ENCODE measurements around the gene AGFG2.

The AGFG2 gene

DNA sequence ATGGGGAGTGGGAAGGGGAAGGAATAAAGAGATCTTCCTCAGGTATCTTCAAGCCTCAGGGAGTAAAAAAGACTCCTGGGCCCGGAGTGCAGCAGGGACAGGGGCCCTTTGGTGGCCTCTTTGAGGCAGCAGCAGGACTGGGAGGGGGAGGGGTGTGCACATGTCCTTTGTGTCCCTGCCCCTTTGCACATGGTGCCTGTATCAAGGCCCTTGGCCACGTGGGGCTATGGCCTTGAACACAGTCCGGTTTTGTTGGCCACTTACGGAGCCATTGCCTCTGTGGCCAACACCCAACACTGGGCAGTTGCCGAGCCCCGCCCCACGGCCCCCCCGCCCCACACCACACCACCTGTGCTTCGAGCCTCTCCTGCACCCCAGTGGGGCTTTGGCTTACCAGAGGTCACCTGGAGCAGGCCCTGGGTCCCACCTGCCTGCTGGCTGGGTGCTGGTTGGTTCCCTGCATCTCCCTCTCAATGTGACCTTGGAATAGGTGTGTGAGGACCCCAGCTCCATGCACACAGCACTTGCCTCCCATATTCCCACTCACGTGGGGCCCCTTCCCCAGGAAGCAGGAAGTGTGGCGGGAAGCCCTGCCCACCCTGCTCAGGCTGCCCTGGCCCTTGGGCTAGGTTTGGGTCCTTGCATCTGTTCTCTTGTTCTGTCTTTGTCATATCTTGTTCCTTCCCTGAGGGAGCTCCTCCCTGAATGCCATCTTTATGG lies 29.3 kb downstream of the AGFG2 start:
- no peaks in the 10 kb centered on the region for H3K9me3 ChIP-seq (ENCODE audit: control insufficient read depth, insufficient read depth, low read length)
- no peak overlapping the region for H3K9ac ChIP-seq (ENCODE audit: low read depth, low read length)
- peaks cover 22% of the 10 kb centered on the region for H3K4me1 ChIP-seq (ENCODE audit: insufficient read depth, low read length)
- H3K36me3 ChIP-seq (ENCODE audit: insufficient read depth, low read length), result no peaks in the 10 kb centered on the region

DNA sequence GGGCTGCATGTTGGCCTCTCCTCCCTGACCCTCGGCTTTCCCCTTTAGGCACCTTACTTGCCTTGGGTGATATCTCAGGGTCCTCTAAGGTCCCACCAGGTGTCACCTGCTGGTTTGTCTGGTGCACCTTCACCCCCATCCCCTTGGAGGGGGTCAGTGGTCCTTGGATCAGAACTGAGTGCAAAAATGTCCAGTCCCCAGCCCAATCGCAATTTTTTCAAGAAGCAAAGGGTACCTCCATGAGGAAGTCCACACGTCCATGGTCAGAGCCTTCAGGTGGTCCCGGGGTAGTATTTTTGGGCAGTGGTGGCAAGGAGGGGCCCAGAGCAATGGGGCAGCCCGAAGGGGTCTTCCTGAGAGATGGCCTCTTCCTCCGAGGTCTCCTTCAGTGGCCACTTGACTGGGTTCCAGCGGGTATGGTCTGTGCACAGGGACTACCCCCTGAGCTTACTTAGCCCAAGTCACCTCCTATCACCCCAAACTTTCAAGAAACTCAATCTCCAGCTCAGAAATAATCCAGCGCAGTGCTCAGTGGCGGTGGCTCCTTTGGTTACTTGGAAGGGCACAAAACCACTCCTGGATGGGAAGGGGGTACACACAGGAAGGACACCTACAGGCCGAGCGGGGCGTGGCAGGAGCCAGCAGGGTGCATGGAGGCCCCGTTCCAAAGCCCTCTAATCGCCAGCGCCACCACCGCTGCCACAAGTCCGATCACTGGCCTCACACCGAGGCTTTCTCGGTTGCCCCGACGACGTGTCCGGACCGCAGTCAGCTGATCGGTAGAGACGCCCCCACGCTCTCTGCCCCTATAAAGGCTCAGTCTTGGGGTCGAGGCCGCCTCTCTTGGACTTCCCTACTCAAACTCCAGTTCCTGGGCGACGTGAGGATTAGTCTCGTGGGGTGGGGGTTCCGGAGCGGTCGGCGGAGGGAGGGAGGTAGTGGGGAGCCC lies 30.2 kb downstream of the AGFG2 start:
- Histone ChIP-seq H3K4me1 (ENCODE audit: insufficient read depth, low read length) (peaks cover 22% of the 10 kb centered on the region), H3K36me3 (ENCODE audit: insufficient read depth, low read length) (no peaks in the 10 kb centered on the region), H3K9me3 (ENCODE audit: control insufficient read depth, insufficient read depth, low read length) (no peaks in the 10 kb centered on the region), H3K9ac (ENCODE audit: low read depth, low read length) (peak overlapping the region; percentile 74)

- H3K4me1 ChIP-seq (ENCODE audit: insufficient read depth, low read length), result peaks cover 22% of the 10 kb centered on the region
- peak overlapping the region; percentile 74; the same call in 1 of the 2 replicates for H3K9ac ChIP-seq (ENCODE audit: low read depth, low read length)
- H3K36me3 ChIP-seq (ENCODE audit: insufficient read depth, low read length), result no peaks in the 10 kb centered on the region
- H3K9me3 ChIP-seq (ENCODE audit: control insufficient read depth, insufficient read depth, low read length), result no peaks in the 10 kb centered on the region
Observed at GRCh38 chr7:100570954-100571828, 32.2 kb downstream of the AGFG2 start.

GRCh38 chr7:100571829-100572116 lies 32.8 kb downstream of the AGFG2 start:
- Histone ChIP-seq H3K9ac (ENCODE audit: low read depth, low read length) (0 out of 2 replicates have a peak overlapping the region, but pooled peaks have one; percentile 74), H3K36me3 (ENCODE audit: insufficient read depth, low read length) (no peaks in the 10 kb centered on the region)

DNA sequence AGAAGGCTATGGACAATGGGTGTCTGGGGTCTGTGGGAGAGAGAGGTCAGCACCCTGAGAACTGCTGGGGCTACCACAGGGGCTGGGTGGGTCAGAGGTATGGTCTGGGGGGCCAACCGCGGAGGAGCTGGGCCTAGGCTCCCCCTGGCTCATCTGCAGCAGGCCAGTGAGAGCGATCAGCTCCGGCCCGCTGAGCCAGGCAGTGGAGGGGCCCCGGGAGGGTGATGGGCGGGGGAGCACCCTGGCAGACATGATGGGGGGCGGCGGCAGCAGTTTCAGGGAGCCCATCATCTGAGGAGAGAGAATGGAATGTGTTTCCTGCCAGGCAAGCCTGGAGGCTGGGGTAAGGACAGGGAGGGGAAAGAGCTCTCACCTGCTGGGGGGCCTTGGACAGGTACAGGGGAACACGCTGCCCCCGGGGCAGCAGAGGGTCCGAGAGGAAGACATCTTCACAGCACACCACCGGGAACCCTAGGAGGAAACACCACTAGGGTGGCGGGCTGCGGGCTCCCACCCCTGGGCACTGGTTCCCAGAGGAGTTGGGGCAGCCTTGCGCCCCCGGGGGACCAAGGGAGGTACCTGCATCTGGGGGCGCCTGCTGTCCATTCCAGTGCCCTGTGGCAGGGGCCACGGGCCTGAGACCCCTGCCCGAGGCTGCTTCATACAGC lies 33.4 kb downstream of the AGFG2 start:
- H3K9ac ChIP-seq (ENCODE audit: low read depth, low read length), result no peak overlapping the region

More at GRCh38 chr7:100571829-100572116, 32.8 kb downstream of the AGFG2 start:
- Histone ChIP-seq H3K4me1 (ENCODE audit: insufficient read depth, low read length) (peaks cover 22% of the 10 kb centered on the region), H3K9me3 (ENCODE audit: control insufficient read depth, insufficient read depth, low read length) (no peaks in the 10 kb centered on the region)

DNA sequence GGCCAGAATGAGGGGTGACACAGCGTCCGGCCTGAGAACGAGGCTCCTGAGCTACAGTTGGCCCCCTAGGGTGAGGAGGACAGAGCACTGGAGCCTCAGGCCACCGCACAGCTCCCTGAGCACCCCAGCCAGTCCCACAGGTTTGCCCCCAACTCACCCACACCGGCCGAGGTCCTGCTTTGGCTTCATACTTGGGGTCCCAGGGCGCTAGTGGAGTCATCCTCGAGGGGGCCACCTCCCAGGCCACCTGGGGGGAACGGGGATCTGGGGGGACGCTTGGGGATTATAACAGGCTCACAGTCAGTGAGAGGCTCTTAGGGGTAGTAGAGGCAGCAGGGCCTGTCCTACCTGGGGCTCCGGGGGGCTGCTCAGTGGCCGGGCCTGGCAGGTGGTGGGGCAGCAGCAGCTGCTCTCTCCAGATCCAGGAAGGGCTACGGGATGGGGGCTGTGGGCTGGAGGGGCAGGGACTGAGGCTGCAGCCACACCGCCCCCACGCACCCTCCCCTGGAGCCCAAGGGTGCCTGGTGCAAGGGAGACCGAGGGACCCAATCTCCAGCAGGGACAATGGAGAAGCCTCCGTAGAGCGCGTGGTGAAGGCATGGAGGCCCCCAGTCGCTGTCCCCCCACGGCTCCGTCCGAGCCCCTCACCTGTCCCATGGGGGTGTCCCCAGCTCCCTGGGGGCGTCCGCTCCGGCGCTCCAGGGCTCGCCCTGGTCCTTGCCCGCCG lies 34.1 kb downstream of the AGFG2 start:
- H3K9me3 ChIP-seq (ENCODE audit: control insufficient read depth, insufficient read depth, low read length), result no peaks in the 10 kb centered on the region
- H3K36me3 ChIP-seq (ENCODE audit: insufficient read depth, low read length), result no peaks in the 10 kb centered on the region
- H3K9ac ChIP-seq (ENCODE audit: low read depth, low read length), result no peak overlapping the region
- peaks cover 16% of the 10 kb centered on the region; the same call in 1 of the 2 replicates for H3K4me1 ChIP-seq (ENCODE audit: insufficient read depth, low read length)

More for the DNA sequence above, 33.4 kb downstream of the AGFG2 start:
- peaks cover 18% of the 10 kb centered on the region; the same call in 1 of the 2 replicates for H3K4me1 ChIP-seq (ENCODE audit: insufficient read depth, low read length)
- no peaks in the 10 kb centered on the region for H3K36me3 ChIP-seq (ENCODE audit: insufficient read depth, low read length)
- H3K9me3 ChIP-seq (ENCODE audit: control insufficient read depth, insufficient read depth, low read length), result no peaks in the 10 kb centered on the region

DNA sequence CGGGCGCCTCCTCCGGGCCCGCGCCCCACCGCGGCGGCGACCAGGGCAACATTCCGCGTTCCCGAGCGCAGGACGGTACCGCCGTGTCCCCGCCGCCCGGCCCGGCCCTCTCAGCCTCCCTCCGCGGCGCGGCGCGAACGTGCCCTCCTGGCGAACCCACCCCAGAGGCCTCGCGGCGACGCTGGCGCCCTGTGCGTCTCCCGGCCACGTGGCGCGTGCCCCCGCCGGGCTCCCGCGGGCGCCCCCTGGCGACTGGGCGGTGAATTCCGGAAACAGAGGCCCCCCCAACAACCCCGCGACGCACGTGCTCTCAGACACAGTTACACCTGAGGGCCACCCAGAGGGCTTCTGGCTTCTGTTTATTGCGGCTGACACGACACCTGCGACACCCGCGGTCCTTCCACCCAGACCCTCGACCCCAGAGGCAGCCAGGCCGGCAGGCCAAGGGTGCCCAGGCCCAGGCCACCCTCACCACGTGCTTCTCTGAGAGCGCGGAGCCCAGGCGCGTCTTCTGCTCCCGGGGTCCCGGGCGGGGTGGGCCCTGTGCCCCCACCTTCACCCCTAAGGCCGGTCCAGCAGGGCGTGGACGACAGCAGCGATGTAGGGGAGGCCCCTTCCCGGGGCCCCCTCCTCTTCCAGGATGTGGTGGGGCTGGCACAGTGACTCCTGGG lies 34.8 kb downstream of the AGFG2 start, which contains the start of gene SAP25:
SAP25 (minus strand) TSS at position 210 of the 671 bp plus-strand sequence; CDS start at position 52, 158 bp downstream.
- Histone ChIP-seq H3K9ac (ENCODE audit: low read depth, low read length) (no peak within 1 kb of the TSS), H3K9me3 (ENCODE audit: control insufficient read depth, insufficient read depth, low read length) (no peaks in the 10 kb centered on the region), H3K36me3 (ENCODE audit: insufficient read depth, low read length) (no peaks in the 10 kb centered on the region), H3K4me1 (ENCODE audit: insufficient read depth, low read length) (peaks cover 15% of the 10 kb centered on the region; the same call in 1 of the 2 replicates)

DNA sequence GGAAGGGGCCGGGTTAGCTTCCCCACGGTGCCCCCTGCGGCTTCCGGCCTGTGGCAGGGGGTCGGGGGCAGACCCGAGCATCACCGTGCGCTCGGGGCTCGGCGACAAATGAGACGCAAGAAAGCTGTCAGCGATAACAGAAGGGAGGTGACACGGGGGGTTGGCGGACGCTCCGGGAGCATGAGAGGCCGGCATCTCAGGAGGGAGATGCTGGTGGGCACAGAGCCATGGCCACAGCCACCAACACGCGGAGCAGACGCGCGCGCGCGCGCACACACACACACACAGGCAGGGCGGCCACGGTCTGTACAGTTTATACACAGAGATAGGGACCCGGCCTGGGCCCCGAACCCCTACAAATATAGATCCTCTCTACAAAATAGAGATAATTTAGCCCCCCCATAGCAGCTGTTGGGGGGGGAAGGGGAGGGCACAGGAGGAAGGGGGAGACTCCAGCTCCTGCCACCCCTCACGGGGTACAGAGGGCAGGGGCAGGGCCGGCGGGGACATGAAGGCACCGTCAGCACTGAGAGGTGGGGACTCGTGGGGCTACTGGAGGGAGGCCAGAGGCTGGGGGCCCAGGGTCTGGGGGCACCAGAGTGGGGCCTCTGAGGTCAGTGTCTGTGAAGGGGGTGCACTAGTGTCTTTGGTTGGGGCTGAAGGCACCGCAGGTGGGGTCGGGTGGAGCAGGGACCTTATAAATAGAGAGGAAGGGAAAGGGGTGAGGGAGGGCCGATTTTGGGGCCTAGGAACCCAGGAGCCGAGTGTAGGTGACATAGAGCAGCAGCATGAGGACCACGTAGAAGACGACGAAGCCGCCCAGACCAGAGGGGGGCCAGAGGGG lies 35.6 kb downstream of the AGFG2 start:
- Histone ChIP-seq H3K9me3 (ENCODE audit: control insufficient read depth, insufficient read depth, low read length) (no peaks in the 10 kb centered on the region), H3K4me1 (ENCODE audit: insufficient read depth, low read length) (peaks cover 10% of the 10 kb centered on the region; the same call in 1 of the 2 replicates), H3K36me3 (ENCODE audit: insufficient read depth, low read length) (0 out of 2 replicates have a peak, but pooled peaks cover under 1% of the 10 kb centered on the region)

DNA sequence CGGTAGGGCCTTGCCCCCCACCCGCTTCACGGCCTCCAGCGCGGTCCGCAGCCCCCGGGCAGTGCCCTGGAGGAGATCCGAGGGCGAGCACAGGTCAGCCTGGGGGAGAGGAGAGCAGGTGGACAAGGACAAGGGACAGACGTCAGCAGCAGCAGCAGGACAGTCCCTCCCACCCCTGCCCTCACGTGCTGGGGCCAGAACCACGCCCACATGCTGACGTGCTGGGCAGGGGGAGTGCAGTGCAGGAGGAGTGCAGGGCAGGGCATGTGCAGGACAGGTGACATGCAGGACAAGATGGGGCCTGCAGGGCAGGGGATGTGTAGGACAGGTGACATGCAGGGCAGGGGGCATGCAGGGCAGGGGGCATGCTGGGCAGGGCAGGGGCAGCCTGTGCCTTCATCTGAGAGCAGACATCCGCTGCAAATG lies 36.2 kb downstream of the AGFG2 start:
- no peaks in the 10 kb centered on the region for H3K9me3 ChIP-seq (ENCODE audit: control insufficient read depth, insufficient read depth, low read length)
- peaks cover 10% of the 10 kb centered on the region; the same call in 1 of the 2 replicates for H3K4me1 ChIP-seq (ENCODE audit: insufficient read depth, low read length)
- 0 out of 2 replicates have a peak, but pooled peaks cover 4% of the 10 kb centered on the region for H3K36me3 ChIP-seq (ENCODE audit: insufficient read depth, low read length)
- H3K9ac ChIP-seq (ENCODE audit: low read depth, low read length), result no peak overlapping the region

More for the DNA sequence above, 35.6 kb downstream of the AGFG2 start:
- H3K9ac ChIP-seq (ENCODE audit: low read depth, low read length), result no peak overlapping the region

DNA sequence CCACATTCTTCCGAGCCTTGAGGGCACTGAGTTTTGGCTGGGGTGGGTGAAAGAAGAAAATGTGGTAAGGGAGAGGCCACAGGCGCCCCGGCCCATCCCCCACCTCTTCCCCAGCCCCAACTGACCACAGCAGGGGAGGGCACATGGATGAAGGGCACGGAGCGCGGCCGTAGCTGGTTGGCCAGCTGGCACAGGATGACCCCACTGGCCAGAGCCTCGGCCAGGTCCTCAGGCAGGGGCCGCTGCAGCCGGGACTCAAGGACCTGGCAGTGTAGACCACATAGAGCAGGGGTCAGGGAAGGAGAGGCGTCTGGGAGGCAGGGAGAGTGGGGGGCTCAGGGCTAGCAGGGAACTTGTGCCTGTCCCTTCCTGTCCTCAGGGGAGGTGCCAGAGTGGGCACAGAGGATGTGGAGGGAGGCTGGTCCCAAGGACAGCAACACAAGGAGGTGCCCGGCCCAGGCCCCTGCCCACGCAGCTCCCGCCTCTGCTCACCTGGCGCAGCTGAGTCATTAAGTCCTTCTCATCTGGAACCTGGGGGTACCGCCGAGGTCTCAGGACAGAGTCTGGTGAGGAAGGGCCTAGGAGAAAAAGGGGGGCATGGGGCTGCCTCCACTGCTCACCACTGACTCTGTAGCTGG lies 36.9 kb downstream of the AGFG2 start:
- Histone ChIP-seq H3K4me1 (ENCODE audit: insufficient read depth, low read length) (peaks cover 10% of the 10 kb centered on the region; the same call in 1 of the 2 replicates), H3K9ac (ENCODE audit: low read depth, low read length) (no peak overlapping the region), H3K36me3 (ENCODE audit: insufficient read depth, low read length) (peaks cover 7% of the 10 kb centered on the region; the same call in 1 of the 2 replicates), H3K9me3 (ENCODE audit: control insufficient read depth, insufficient read depth, low read length) (no peaks in the 10 kb centered on the region)

GRCh38 chr7:100576384-100576993 lies 37.5 kb downstream of the AGFG2 start:
- H3K9ac ChIP-seq (ENCODE audit: low read depth, low read length), result no peak overlapping the region
- peaks cover 11% of the 10 kb centered on the region; the same call in 1 of the 2 replicates for H3K36me3 ChIP-seq (ENCODE audit: insufficient read depth, low read length)
- H3K4me1 ChIP-seq (ENCODE audit: insufficient read depth, low read length), result peaks cover 10% of the 10 kb centered on the region; the same call in 1 of the 2 replicates
- H3K9me3 ChIP-seq (ENCODE audit: control insufficient read depth, insufficient read depth, low read length), result no peaks in the 10 kb centered on the region

Data from ES-I3 (cell line).